ENCODE measurements around the gene AMOTL2. TPM values are rescaled to one million over a fixed set of nuclear protein-coding genes. Genes with fewer than 3 reads are reported as not detected.

AMOTL2 gene
- total and polyA plus RNA-seq, 10 of the 15 experiments (the other 5 are each of a cell fraction or from before 2014, with no cell fraction given): 0.20 to 0.33 TPM; not detected in 8

- FAIRE-seq (no peak), DNase-seq (ENCODE audit: low read depth, low spot score) (no peak), ATAC-seq (no peak)
- Histone ChIP-seq H3K27me3 (replicated peaks in 1 of 2; ENCODE audit: control insufficient read depth in 2 of 2, insufficient read depth in 2 of 2, low read length in 1 of 2) (peaks cover 0 to 5% of the 10 kb centered on the region in 2 experiments; a peak in 3 of 4 replicates), H3K79me2 (ENCODE audit: control insufficient read depth, insufficient read depth, low read length) (no peaks in the 10 kb centered on the region), H3K27ac (ENCODE audit: control insufficient read depth, insufficient read depth) (no peak overlapping the region), H2AFZ (ENCODE audit: control insufficient read depth, low read depth, low read length) (no peak overlapping the region), H4K20me1 (ENCODE audit: control insufficient read depth, insufficient read depth) (no peaks in the 10 kb centered on the region), H3K36me3 (ENCODE audit: control insufficient read depth in 2 of 2, insufficient read depth in 2 of 2, low read length in 1 of 2) (no peaks in the 10 kb centered on the region), H3K4me2 (ENCODE audit: control insufficient read depth, insufficient read depth) (no peak overlapping the region), H3K9ac (ENCODE audit: control insufficient read depth, insufficient read depth, low read length) (no peak overlapping the region), H3K4me1 (ENCODE audit: control insufficient read depth, insufficient read depth, low read length) (no peaks in the 10 kb centered on the region), H3K4me3 (no peak overlapping the region), H3K9me3 (replicated peaks; ENCODE audit: control insufficient read depth, insufficient read depth, low read length) (peaks cover 2% of the 10 kb centered on the region; the same call in 1 of the 3 replicates)
- intact Hi-C loops (cut with micrococcal nuclease; ENCODE audit: unreplicated experiment): no loop called here
- no TSS peak for BruUV-seq (replicated peaks)
- CTCF ChIA-PET: no interaction called here
- RAD21 ChIA-PET (ENCODE audit: unreplicated experiment): no interaction called here
- POLR2A ChIA-PET: no interaction called here
- 53% methylated on average over 4 of the region's 4 CpGs for WGBS (ENCODE audit: insufficient coverage, insufficient replicate concordance, low lambda C conversion rate, missing lambda C conversion rate)
- TF ChIP-seq CREM (IDR thresholded peaks at IDR 0.05; ENCODE audit: low read depth) (no peak), RAD51 (IDR thresholded peaks at IDR 0.05) (no peak), GATAD2B (conservative IDR thresholded peaks at IDR 0.05; ENCODE audit: low read depth) (no peak), POLR2A (IDR thresholded peaks at IDR 0.05; ENCODE audit: low read depth, low read length) (no peak), SREBF2 (IDR thresholded peaks at IDR 0.05; ENCODE audit: low read length) (no peak), NBN (IDR thresholded peaks at IDR 0.05) (no peak), ATF7 (IDR thresholded peaks at IDR 0.05; ENCODE audit: low read depth) (no peak), ZNF274 (IDR thresholded peaks at IDR 0.05; ENCODE audit: insufficient read depth, insufficient read length) (no peak)
- in situ Hi-C loops (cut with MboI): no loop called here
- SMC1A ChIA-PET (ENCODE audit: uncharacterized antibody, unreplicated experiment): no interaction called here
These were observed 23.4 kb downstream of the AMOTL2 start for GRCh38 chr3:134350861-134351311.

GRCh38 chr3:134350266-134350665 lies 24.0 kb downstream of the AMOTL2 start:
- H3K36me3 ChIP-seq (ENCODE audit: control insufficient read depth in 2 of 2, insufficient read depth in 2 of 2, low read length in 1 of 2): no peaks in the 10 kb centered on the region
- H3K27ac ChIP-seq (ENCODE audit: control insufficient read depth, insufficient read depth): no peak overlapping the region
- no peaks in the 10 kb centered on the region for H3K4me1 ChIP-seq (ENCODE audit: control insufficient read depth, insufficient read depth, low read length)
- H3K4me2 ChIP-seq (ENCODE audit: control insufficient read depth, insufficient read depth): no peak overlapping the region
- FAIRE-seq (no peak), ATAC-seq (no peak), DNase-seq (ENCODE audit: low read depth, low spot score) (no peak)
- in situ Hi-C loops (cut with MboI) (no loop called here), intact Hi-C loops (cut with micrococcal nuclease; ENCODE audit: unreplicated experiment) (no loop called here)
- SMC1A ChIA-PET (ENCODE audit: uncharacterized antibody, unreplicated experiment): no interaction called here
- POLR2A ChIA-PET: no interaction called here
- CTCF ChIA-PET: interaction anchor here (0.6 kb wide), 1 partner anchor 533 kb away, joined by 3 read pairs; no protein-coding TSS in a partner anchor
- RAD21 ChIA-PET (ENCODE audit: unreplicated experiment): no interaction called here
- H2AFZ ChIP-seq (ENCODE audit: control insufficient read depth, low read depth, low read length): no peak overlapping the region
- H4K20me1 ChIP-seq (ENCODE audit: control insufficient read depth, insufficient read depth): no peaks in the 10 kb centered on the region
- no peak overlapping the region for H3K4me3 ChIP-seq
- peaks cover 0 to 3% of the 10 kb centered on the region in 2 experiments; a peak in 3 of 4 replicates for H3K27me3 ChIP-seq (replicated peaks in 1 of 2; ENCODE audit: control insufficient read depth in 2 of 2, insufficient read depth in 2 of 2, low read length in 1 of 2)
- H3K79me2 ChIP-seq (ENCODE audit: control insufficient read depth, insufficient read depth, low read length): no peaks in the 10 kb centered on the region
- peaks cover 2% of the 10 kb centered on the region; the same call in 1 of the 3 replicates for H3K9me3 ChIP-seq (replicated peaks; ENCODE audit: control insufficient read depth, insufficient read depth, low read length)
- no peak overlapping the region for H3K9ac ChIP-seq (ENCODE audit: control insufficient read depth, insufficient read depth, low read length)
- 9% methylated on average over 3 of the region's 3 CpGs for WGBS (ENCODE audit: insufficient coverage, insufficient replicate concordance, low lambda C conversion rate, missing lambda C conversion rate)
- BruUV-seq (replicated peaks): no TSS peak
- TF ChIP-seq, protein P1, sequence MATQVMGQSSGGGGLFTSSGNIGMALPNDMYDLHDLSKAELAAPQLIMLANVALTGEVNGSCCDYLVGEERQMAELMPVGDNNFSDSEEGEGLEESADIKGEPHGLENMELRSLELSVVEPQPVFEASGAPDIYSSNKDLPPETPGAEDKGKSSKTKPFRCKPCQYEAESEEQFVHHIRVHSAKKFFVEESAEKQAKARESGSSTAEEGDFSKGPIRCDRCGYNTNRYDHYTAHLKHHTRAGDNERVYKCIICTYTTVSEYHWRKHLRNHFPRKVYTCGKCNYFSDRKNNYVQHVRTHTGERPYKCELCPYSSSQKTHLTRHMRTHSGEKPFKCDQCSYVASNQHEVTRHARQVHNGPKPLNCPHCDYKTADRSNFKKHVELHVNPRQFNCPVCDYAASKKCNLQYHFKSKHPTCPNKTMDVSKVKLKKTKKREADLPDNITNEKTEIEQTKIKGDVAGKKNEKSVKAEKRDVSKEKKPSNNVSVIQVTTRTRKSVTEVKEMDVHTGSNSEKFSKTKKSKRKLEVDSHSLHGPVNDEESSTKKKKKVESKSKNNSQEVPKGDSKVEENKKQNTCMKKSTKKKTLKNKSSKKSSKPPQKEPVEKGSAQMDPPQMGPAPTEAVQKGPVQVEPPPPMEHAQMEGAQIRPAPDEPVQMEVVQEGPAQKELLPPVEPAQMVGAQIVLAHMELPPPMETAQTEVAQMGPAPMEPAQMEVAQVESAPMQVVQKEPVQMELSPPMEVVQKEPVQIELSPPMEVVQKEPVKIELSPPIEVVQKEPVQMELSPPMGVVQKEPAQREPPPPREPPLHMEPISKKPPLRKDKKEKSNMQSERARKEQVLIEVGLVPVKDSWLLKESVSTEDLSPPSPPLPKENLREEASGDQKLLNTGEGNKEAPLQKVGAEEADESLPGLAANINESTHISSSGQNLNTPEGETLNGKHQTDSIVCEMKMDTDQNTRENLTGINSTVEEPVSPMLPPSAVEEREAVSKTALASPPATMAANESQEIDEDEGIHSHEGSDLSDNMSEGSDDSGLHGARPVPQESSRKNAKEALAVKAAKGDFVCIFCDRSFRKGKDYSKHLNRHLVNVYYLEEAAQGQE (IDR thresholded peaks at IDR 0.05; ENCODE audit: low read depth, low read length): no peak
- TF ChIP-seq ZNF207 (IDR thresholded peaks at IDR 0.05; ENCODE audit: borderline replicate concordance): no peak
- TF ChIP-seq USF1 (IDR thresholded peaks at IDR 0.05; ENCODE audit: borderline replicate concordance, extremely low read length, insufficient read depth, low read depth, low read length): no peak
- TF ChIP-seq FOS (IDR thresholded peaks at IDR 0.05; ENCODE audit: borderline replicate concordance, extremely low read depth, insufficient read length): no peak
- no peak for TF ChIP-seq GATAD2B (conservative IDR thresholded peaks at IDR 0.05; ENCODE audit: low read depth)
- no peak for TF ChIP-seq POLR2AphosphoS5 (IDR thresholded peaks at IDR 0.05; ENCODE audit: low read length)
- no peak for TF ChIP-seq STAT3 (IDR thresholded peaks at IDR 0.05; ENCODE audit: low read depth, low read length)
- TF ChIP-seq PML (IDR thresholded peaks at IDR 0.05; ENCODE audit: low read length): no peak
- TF ChIP-seq BRCA1 (IDR thresholded peaks at IDR 0.05; ENCODE audit: low read depth, low read length): no peak
